Cardiac muscle cell (in vitro differentiated cells and primary cell): ENCODE measurements around the gene GPR22. TPM values are rescaled to one million over a fixed set of nuclear protein-coding genes. Genes with fewer than 3 reads are reported as not detected.
A peak's percentile ranks its signal among the peaks of the same experiment; 100 is the strongest.

Experiments
- DNase-seq, 2 donors: peaks; one replicate each; pipeline versions ENCODE4 v3.0.0 to v3.0.0-alpha.2; 2010 to 2017; ENCODE audit warnings: low read depth in 1 of 2, low spot score in 1 of 2
- H3K27ac ChIP-seq: fragments of 200-600 bp; sonication (generic); 2 replicates; pipeline ENCODE4 v1.5.1; 2016
- H3K27me3 ChIP-seq: fragments of 200-600 bp; sonication (generic); 2 replicates; pipeline ENCODE4 v1.6.0; 2016; ENCODE audit warnings: control low read depth
- H3K36me3 ChIP-seq: fragments of 200-600 bp; sonication (generic); 2 replicates; pipeline ENCODE4 v1.5.1; 2016; ENCODE audit warnings: control low read depth
- H3K4me1 ChIP-seq: fragments of 200-600 bp; sonication (generic); 2 replicates; pipeline ENCODE4 v1.8.1; 2017; ENCODE audit warnings: low read depth, mild to moderate bottlenecking, mixed run types
- H3K4me3 ChIP-seq: fragments of 200-600 bp; sonication (generic); 2 replicates; pipeline ENCODE4 v1.5.1; 2016; ENCODE audit warnings: mild to moderate bottlenecking
- H3K9me3 ChIP-seq: fragments of 200-600 bp; sonication (generic); 2 replicates; pipeline ENCODE4 v1.5.1; 2017; ENCODE audit warnings: low read depth, mild to moderate bottlenecking, control low read depth
- CTCF ChIP-seq: IDR thresholded peaks from 2 replicates; pipeline ENCODE4 v1.5.1; 2012; ENCODE audit warnings: low read depth, mild to moderate bottlenecking, low read length
- polyA plus RNA-seq: library from polyadenylated mRNA; unstranded; fragments of >200 nt; fragmentation: Nextera tagmentation; extraction: Ambion mirVana; gene quantifications from 2 replicates; pipeline ENCODE4 v1.2.1, GENCODE V29; 2016
- total RNA-seq: library from RNA; depleted of rRNA; stranded (reverse); fragments of >200 nt; gene quantifications from 2 replicates; pipeline ENCODE4 v1.2.3, GENCODE V29; 2016

GPR22 gene
- total and polyA plus RNA-seq, 2 experiments from 2014 or later: 0.84 to 1.0 TPM

- H3K9me3 ChIP-seq: no peaks in the 10 kb centered on the region
- H3K4me3 ChIP-seq: no peak overlapping the region
- DNase-seq: no peak
- no peaks in the 10 kb centered on the region for H3K27me3 ChIP-seq
- H3K36me3 ChIP-seq: no peaks in the 10 kb centered on the region
- peaks cover 15% of the 10 kb centered on the region for H3K4me1 ChIP-seq
- H3K27ac ChIP-seq: peak overlapping the region; percentile 47
- TF ChIP-seq CTCF: no peak
These were observed 24.5 kb downstream of the GPR22 start for GRCh38 chr7:107494315-107494751.

- TF ChIP-seq CTCF: no peak
- no peak for DNase-seq
- H3K27me3 ChIP-seq: no peaks in the 10 kb centered on the region
- no peaks in the 10 kb centered on the region for H3K36me3 ChIP-seq
- peaks cover 15% of the 10 kb centered on the region for H3K4me1 ChIP-seq
- peak overlapping the region; percentile 47 for H3K27ac ChIP-seq
- H3K4me3 ChIP-seq: no peak overlapping the region
- no peaks in the 10 kb centered on the region for H3K9me3 ChIP-seq
These were observed 25.0 kb downstream of the GPR22 start for GRCh38 chr7:107494884-107495283.

- no peak for TF ChIP-seq CTCF
- H3K4me1 ChIP-seq: peaks cover 15% of the 10 kb centered on the region
- H3K27ac ChIP-seq: no peak overlapping the region
- H3K9me3 ChIP-seq: no peaks in the 10 kb centered on the region
- H3K4me3 ChIP-seq: no peak overlapping the region
- no peaks in the 10 kb centered on the region for H3K27me3 ChIP-seq
- no peaks in the 10 kb centered on the region for H3K36me3 ChIP-seq
- DNase-seq: no peak
These were observed 25.7 kb downstream of the GPR22 start for GRCh38 chr7:107495516-107495915.

GRCh38 chr7:107499731-107500130 is 29.9 kb downstream of the GPR22 start:
- Histone ChIP-seq H3K4me1 (no peaks in the 10 kb centered on the region), H3K9me3 (no peaks in the 10 kb centered on the region), H3K4me3 (no peak overlapping the region), H3K27ac (no peak overlapping the region), H3K36me3 (no peaks in the 10 kb centered on the region), H3K27me3 (no peaks in the 10 kb centered on the region)
- no peak for TF ChIP-seq CTCF
- DNase-seq: no peak

- H3K27me3 ChIP-seq: no peaks in the 10 kb centered on the region
- H3K4me3 ChIP-seq: no peak overlapping the region
- no peaks in the 10 kb centered on the region for H3K4me1 ChIP-seq
- no peak overlapping the region for H3K27ac ChIP-seq
- H3K9me3 ChIP-seq: no peaks in the 10 kb centered on the region
- no peaks in the 10 kb centered on the region for H3K36me3 ChIP-seq
- TF ChIP-seq CTCF: peak; percentile 47
- peak; percentile 49 to 53 for DNase-seq
These were observed 31.7 kb downstream of the GPR22 start for GRCh38 chr7:107501593-107501992.

GRCh38 chr7:107502154-107502553 is 32.3 kb downstream of the GPR22 start:
- Histone ChIP-seq H3K27ac (no peak overlapping the region), H3K9me3 (no peaks in the 10 kb centered on the region), H3K36me3 (no peaks in the 10 kb centered on the region), H3K4me1 (no peaks in the 10 kb centered on the region), H3K27me3 (no peaks in the 10 kb centered on the region), H3K4me3 (no peak overlapping the region)
- no peak for DNase-seq
- no peak for TF ChIP-seq CTCF
